GM10266 (cell line): ENCODE results near the gene PRIMPOL.

Experiments
- DNase-seq: peaks from one replicate; pipeline ENCODE4 v3.0.0; 2012; ENCODE audit errors: extremely low spot score
- CTCF ChIP-seq: IDR thresholded peaks from 2 replicates; pipeline ENCODE4 v1.5.1; 2012; ENCODE audit warnings: mild to moderate bottlenecking, low read depth; ENCODE audit not compliant: control insufficient read depth, insufficient read depth; ENCODE audit errors: missing control alignments

The PRIMPOL gene

GRCh38 chr4:184721254-184721653, 71.7 kb downstream of the PRIMPOL start:
- TF ChIP-seq CTCF: no peak
- no peak for DNase-seq

GRCh38 chr4:184722798-184723197, 73.3 kb downstream of the PRIMPOL start:
- no peak for TF ChIP-seq CTCF
- DNase-seq: no peak

- DNase-seq: no peak
- TF ChIP-seq CTCF: no peak
Measured at GRCh38 chr4:184727430-184727829, 77.9 kb downstream of the PRIMPOL start.

- no peak for TF ChIP-seq CTCF
- DNase-seq: no peak
Measured at GRCh38 chr4:184728858-184729257, 79.3 kb downstream of the PRIMPOL start.

- DNase-seq: no peak
Measured at GRCh38 chr4:184729946-184730345, 80.4 kb downstream of the PRIMPOL start.

GRCh38 chr4:184731056-184731455, 81.5 kb downstream of the PRIMPOL start:
- TF ChIP-seq CTCF: no peak
- no peak for DNase-seq

More at GRCh38 chr4:184729946-184730345, 80.4 kb downstream of the PRIMPOL start:
- TF ChIP-seq CTCF: no peak

GRCh38 chr4:184732126-184732525, 82.6 kb downstream of the PRIMPOL start:
- DNase-seq: no peak
- TF ChIP-seq CTCF: no peak
